Spinal cord (tissue), 10 donors: ENCODE data around the gene NUP58. TPM values are rescaled to one million over a fixed set of nuclear protein-coding genes. Genes with fewer than 3 reads are reported as not detected.
"Not testable (repeated sequence)": the region's sequence is repeated elsewhere in the genome, so short reads cannot be mapped to it uniquely, and the experiment has no call there.

ENCODE experiments used
- DNase-seq, 6 donors: peaks; one replicate each; pipeline versions ENCODE4 v3.0.0 to v3.0.0-alpha.2; 2013 to 2015; ENCODE audit warnings: low spot score in 6 of 6, low read depth in 4 of 6
- H3K27ac ChIP-seq: one replicate; pipeline ENCODE4 v1.5.1; 2013; ENCODE audit warnings: low read depth, low read length, control low read depth
- H3K27me3 ChIP-seq: one replicate; pipeline ENCODE4 v1.6.1; 2013; ENCODE audit warnings: low read length; ENCODE audit not compliant: control insufficient read depth, insufficient read depth
- H3K36me3 ChIP-seq: one replicate; pipeline ENCODE4 v1.6.1; 2013; ENCODE audit warnings: low read length; ENCODE audit not compliant: control insufficient read depth, insufficient read depth
- H3K4me1 ChIP-seq: one replicate; pipeline ENCODE4 v1.6.1; 2013; ENCODE audit warnings: low read length; ENCODE audit not compliant: control insufficient read depth, insufficient read depth
- H3K4me3 ChIP-seq: one replicate; pipeline ENCODE4 v1.5.1; 2013; ENCODE audit warnings: low read depth, low read length, control low read depth
- H3K9me3 ChIP-seq: one replicate; pipeline ENCODE4 v1.6.1; 2013; ENCODE audit warnings: low read length; ENCODE audit not compliant: control insufficient read depth, insufficient read depth
- WGBS: methylation state at CpG from one replicate; pipeline ENCODE4 v1.1.5; 2013; ENCODE audit warnings: missing lambda C conversion rate; ENCODE audit not compliant: insufficient coverage; 5-methylcytosine and 5-hydroxymethylcytosine counted together
- polyA plus RNA-seq, 2 donors: library from polyadenylated mRNA; unstranded; fragments of 120-200 nt; gene quantifications; one replicate each; pipeline ENCODE4 v1.2.1, GENCODE V29; 2013; ENCODE audit not compliant: insufficient read length in 2 of 2
- total RNA-seq, 2 donors: library from RNA; depleted of rRNA in 1 of 2; stranded (reverse); fragments of 120-200 nt in 1 of 2; fragments of >200 nt in 1 of 2; gene quantifications; one replicate each; pipeline versions ENCODE4 v1.2.3 to v1.2.4, GENCODE V29; 2013 to 2014
- donor health status: healthy.

Gene NUP58
- total and polyA plus RNA-seq, 4 donors = 37.6 to 89.5 (median 46.1) TPM

DNA sequence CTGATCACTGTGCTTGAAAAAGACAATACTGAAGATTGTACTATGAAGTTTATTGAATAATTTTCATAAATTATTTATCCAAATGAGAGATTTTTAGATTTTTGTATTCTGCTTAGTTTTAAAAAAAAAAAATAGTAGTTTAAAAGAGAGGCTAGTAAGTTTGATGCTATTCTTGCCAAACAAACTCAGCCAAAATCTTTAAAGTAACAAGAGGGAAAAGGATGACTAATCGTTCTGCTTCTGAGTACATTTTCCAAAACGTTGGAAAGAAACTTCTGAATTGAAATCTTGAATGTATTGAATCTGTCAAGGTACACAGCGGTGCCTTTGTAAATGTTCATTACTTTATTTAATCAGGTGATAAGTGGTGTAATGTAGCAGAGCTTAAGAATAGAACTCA lies 34.4 kb downstream of the NUP58 start:
- Histone ChIP-seq H3K4me3 (no peak overlapping the region), H3K27me3 (no peaks in the 10 kb centered on the region), H3K4me1 (no peaks in the 10 kb centered on the region), H3K36me3 (peaks cover 3% of the 10 kb centered on the region), H3K9me3 (no peaks in the 10 kb centered on the region), H3K27ac (no peak overlapping the region)
- no CpG with 5 or more reads among the region's 3 CpGs for WGBS
- DNase-seq = no peak

DNA sequence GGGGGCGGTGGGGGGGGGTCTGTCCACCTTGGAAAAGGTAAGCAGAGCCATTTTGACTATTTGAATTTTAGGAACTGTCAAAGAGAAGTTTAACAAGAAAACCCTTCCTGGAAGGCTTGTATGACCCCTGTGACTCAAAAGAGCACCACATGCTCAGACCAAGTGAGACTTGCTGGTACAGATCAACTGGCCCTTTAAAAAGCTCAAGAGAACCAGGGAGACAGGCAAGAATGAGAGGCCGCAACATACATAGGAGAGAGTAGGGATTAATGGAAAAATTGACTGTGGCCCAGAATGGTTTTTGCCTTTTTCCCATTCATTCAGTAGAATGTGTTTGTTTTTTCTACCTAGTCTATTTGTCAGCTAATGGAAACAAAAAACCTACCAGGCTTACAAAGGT lies 44.2 kb downstream of the NUP58 start:
- H3K9me3 ChIP-seq = no peaks in the 10 kb centered on the region
- H3K36me3 ChIP-seq = peaks cover under 1% of the 10 kb centered on the region
- WGBS = 100% methylated on average over 1 of the region's 2 CpGs
- H3K27ac ChIP-seq = no peak overlapping the region
- no peaks in the 10 kb centered on the region for H3K27me3 ChIP-seq
- H3K4me1 ChIP-seq = no peaks in the 10 kb centered on the region
- no peak overlapping the region for H3K4me3 ChIP-seq
- no peak for DNase-seq

DNA sequence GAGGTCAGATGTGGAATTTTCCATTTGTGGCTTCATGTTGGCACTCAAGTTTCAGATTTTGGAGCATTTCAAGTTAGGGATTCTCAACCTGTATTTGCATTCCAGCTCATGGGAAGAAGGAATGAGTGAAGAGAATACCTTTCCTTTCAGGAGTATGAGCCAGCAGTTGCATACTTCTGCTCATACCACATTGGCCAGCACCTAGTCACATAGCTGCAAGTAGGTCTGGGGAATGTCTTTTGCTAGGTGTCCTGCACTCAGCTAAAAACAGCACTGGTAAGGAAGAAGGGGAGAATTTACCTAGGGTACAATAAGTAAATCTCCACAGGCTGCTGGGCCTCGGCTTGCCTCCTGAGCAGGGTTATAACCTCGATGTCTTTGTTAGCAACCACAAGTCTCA lies 45.7 kb downstream of the NUP58 start:
- Histone ChIP-seq H3K36me3 (no peaks in the 10 kb centered on the region), H3K4me3 (no peak overlapping the region), H3K9me3 (no peaks in the 10 kb centered on the region), H3K27ac (no peak overlapping the region), H3K4me1 (no peaks in the 10 kb centered on the region), H3K27me3 (no peaks in the 10 kb centered on the region)
- no peak for DNase-seq
- no CpG with 5 or more reads among the region's 2 CpGs for WGBS

DNA sequence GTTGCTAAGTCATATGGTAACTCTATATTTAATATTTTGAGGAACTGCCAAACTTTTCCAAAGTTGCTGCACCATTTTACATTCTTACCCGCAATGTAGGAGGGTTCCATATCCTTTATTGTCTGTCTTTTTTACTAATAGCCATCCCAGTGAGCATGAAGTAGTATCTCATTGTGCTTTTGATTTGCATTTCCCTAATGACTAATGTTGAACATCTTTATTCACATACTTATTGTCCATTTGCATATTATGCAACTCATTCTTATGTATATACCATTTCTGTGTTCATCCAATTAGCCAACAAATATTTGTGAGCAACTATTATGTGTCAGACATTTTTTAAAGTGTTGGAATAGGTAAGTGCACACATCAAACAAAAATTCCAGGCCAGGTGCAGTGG lies 50.0 kb downstream of the NUP58 start:
- H3K4me1 ChIP-seq = no peaks in the 10 kb centered on the region
- no peaks in the 10 kb centered on the region for H3K36me3 ChIP-seq
- no CpG with 5 or more reads among the region's 1 CpG for WGBS
- no peaks in the 10 kb centered on the region for H3K27me3 ChIP-seq
- H3K9me3 ChIP-seq = no peaks in the 10 kb centered on the region
- DNase-seq = no peak
- H3K27ac ChIP-seq = no peak overlapping the region
- H3K4me3 ChIP-seq = no peak overlapping the region

DNA sequence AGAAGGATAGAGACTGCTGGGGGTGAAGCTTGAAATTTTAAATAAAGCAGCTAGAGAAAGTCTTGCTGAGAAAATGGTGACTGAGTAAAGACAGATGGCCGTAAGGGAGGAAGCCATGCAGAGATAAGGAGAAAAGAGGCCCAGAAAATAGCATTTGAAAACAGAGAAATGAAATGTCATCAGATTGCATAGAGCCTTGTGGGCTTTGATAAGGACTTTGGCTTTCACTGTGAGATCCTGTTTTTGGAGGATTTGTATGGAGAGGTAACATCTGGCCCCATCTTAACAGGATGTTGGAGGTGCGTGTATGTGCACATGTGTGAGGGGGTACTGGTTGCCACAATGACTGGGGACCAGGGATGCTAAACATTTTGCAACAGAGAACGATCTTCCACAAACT lies 50.8 kb downstream of the NUP58 start:
- Histone ChIP-seq H3K4me1 (no peaks in the 10 kb centered on the region), H3K27ac (no peak overlapping the region), H3K4me3 (no peak overlapping the region), H3K27me3 (no peaks in the 10 kb centered on the region), H3K36me3 (no peaks in the 10 kb centered on the region), H3K9me3 (no peaks in the 10 kb centered on the region)
- DNase-seq = no peak
- WGBS = 81% methylated on average over 3 of the region's 3 CpGs

DNA sequence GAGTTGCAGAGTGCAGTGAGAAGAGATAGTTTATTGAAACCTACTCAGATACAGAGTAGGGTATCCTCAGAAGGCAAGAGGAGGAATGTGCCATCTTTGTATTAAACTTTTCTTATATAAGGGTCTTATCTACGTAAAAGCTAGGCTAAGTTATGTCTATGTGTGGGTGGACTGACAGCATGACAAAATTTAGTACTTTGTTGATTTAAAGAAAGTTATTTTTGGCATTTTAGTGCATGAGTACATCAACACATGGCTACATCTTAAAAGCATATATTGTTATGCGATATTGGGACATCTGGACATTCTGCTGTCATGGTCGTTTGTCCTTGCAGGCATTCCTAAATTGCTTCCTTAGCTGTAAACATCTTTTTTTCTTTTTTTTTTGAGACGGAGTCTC lies 51.4 kb downstream of the NUP58 start:
- H3K27ac ChIP-seq = no peak overlapping the region
- H3K9me3 ChIP-seq = no peaks in the 10 kb centered on the region
- no peaks in the 10 kb centered on the region for H3K36me3 ChIP-seq
- DNase-seq = no peak
- H3K4me1 ChIP-seq = no peaks in the 10 kb centered on the region
- H3K27me3 ChIP-seq = no peaks in the 10 kb centered on the region
- H3K4me3 ChIP-seq = no peak overlapping the region
- no CpG with 5 or more reads among the region's 4 CpGs for WGBS

DNA sequence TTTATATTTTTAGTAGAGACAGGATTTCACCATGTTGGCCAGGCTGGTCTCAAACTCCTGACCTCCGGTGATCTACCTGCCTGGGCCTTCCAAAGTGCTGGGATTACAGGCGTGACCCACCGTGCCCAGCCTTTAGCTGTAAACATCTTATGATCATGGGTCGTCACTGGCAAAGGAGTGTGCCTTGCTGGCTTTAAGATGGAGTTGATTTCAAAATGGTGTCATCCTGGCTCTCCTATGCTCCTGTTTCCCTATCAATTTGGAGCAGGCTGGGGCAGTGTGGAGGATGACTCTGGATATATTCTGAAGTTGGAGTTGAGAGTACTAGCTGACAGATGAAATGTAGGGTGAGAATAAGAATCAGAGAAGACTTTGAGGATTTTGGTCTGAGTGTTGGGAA lies 51.9 kb downstream of the NUP58 start:
- no peak overlapping the region for H3K4me3 ChIP-seq
- no peaks in the 10 kb centered on the region for H3K36me3 ChIP-seq
- H3K4me1 ChIP-seq = no peaks in the 10 kb centered on the region
- no peaks in the 10 kb centered on the region for H3K27me3 ChIP-seq
- H3K9me3 ChIP-seq = no peaks in the 10 kb centered on the region
- no peak overlapping the region for H3K27ac ChIP-seq
- 84% methylated on average over 4 of the region's 4 CpGs for WGBS
- no peak for DNase-seq

DNA sequence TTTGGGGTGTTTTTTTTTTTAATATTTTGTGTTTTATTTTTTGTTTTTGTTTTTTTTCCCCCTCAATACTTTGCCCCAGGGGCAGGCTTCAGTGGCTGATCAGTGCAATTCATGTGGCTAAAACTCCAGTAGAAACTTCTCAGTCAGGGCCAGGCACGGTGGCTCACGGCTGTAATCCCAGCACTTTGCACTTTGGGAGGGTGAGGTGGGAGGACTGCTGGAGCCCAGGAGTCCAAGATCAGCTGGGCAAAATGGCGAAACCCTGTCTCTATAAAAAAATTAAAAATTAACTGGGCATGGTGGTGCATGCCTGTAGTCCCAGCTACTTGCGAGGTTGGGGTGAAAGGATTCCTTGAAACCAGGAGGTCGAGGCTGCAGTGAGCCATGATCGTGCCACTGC lies 53.0 kb downstream of the NUP58 start:
- no peak overlapping the region for H3K4me3 ChIP-seq
- no peaks in the 10 kb centered on the region for H3K36me3 ChIP-seq
- H3K9me3 ChIP-seq = no peaks in the 10 kb centered on the region
- H3K27ac ChIP-seq = no peak overlapping the region
- DNase-seq = no peak
- H3K27me3 ChIP-seq = no peaks in the 10 kb centered on the region
- H3K4me1 ChIP-seq = no peaks in the 10 kb centered on the region
- 93% methylated on average over 3 of the region's 6 CpGs for WGBS

DNA sequence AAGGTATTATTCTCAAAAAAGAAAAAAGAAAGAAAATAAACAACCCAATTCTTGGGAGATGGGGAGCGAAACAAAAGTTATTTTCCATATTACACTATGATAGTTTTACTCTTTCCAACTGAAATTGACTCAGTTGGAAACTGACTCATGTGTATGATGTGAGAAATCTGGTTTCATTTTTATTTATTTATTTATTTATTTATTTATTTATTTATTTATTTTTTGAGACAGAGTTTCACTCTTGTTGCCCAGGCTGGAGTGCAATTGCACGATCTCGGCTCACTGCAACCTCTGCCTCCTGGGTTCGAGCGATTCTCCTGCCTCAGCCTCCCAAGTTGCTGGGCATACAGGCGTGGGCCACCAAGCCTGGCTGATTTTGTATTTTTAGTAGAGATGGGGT lies 59.0 kb downstream of the NUP58 start:
- WGBS = 100% methylated on average over 4 of the region's 6 CpGs
- H3K9me3 ChIP-seq = not testable (repeated sequence)

DNA sequence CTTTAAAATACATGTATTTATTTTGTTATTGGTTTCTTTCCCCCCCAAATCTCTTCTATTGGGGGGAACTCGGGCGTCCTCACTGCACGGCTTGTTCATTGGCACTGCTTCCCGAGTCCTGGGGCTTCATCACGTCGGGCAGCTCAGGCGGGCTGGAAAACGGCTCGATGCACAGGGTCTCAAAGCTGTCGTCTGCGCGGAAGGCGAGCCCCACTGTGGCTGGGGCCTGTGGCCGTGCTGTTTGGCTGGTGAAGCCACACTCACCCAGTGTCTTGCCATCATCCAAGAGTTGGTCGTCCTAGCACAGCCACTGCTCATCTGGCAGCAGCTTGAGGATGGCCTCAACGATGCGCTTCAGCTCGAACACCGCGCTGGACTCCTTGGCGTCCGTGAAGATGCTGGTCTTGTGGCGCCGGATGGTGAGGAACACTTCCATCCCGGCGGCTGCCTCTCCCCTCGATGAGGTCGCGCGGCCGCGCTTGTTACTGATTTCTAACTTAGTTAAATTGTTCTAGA lies 64.4 kb downstream of the NUP58 start:
- Histone ChIP-seq H3K27ac (no peak overlapping the region), H3K27me3 (no peaks in the 10 kb centered on the region), H3K36me3 (no peaks in the 10 kb centered on the region), H3K4me3 (no peak overlapping the region), H3K9me3 (no peaks in the 10 kb centered on the region), H3K4me1 (no peaks in the 10 kb centered on the region)
- DNase-seq = no peak
- 92% methylated on average over 26 of the region's 32 CpGs for WGBS

More for the DNA sequence above, 59.0 kb downstream of the NUP58 start:
- not testable (repeated sequence) for H3K27ac ChIP-seq, H3K27me3 ChIP-seq, H3K4me1 ChIP-seq, H3K4me3 ChIP-seq, H3K36me3 ChIP-seq, DNase-seq
